Tibial nerve (tissue), 3 donors: ENCODE results near the gene PFN1.

ENCODE experiments used
- POLR2A ChIP-seq, 2 donors: fragments of 450-650 bp; IDR thresholded peaks; one replicate each; pipeline ENCODE4 v1.6.1; 2017; ENCODE audit warnings: antibody characterized with exemption in 2 of 2, mild to moderate bottlenecking in 2 of 2, moderate library complexity in 2 of 2
- TF ChIP-seq, protein P1 (sequence below), 5 experiments: fragments of 200-600 bp in 3 of 5; fragments of 450-650 bp in 2 of 5; sonication (generic) in 3 of 5; IDR thresholded peaks; one replicate each; pipeline ENCODE4 v1.5.1; 2016 to 2019; ENCODE audit warnings: antibody characterized with exemption in 5 of 5, mild to moderate bottlenecking in 3 of 5, moderate library complexity in 2 of 5

DNA sequence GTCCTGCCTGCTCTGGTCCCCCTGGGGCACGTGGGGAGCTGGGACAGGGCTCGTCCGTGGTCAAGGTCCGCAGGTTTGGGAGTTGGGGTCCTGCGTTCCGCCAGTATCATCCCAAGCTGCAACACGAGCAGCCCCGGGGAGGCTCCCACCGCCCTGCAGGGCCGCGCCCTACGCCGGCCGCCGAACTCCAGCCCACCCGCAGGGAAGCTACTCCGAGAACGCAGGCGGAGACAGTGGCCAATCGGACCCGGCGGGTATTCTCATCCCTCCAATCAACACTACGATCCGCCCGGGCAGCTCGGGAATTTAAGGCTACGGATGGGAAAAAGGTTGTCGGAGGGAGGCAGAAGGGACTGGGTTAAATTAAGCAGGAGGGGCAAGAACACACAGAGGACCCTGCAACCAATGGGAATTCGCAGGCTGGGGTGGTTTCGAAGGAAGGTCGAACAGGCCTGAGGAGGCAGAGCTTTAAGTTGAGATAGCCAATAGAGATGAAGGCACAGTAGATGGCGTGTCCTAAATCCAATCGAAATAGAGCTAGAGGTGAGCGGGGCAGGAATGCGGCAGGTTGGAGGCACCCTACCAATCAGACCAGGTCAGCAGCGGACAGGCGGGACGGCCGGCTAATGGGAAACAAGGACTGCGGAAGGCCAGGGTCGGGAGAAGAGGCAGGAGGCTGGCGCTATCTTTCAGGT, 18.7 kb upstream of the PFN1 start:
- TF ChIP-seq, protein P1, sequence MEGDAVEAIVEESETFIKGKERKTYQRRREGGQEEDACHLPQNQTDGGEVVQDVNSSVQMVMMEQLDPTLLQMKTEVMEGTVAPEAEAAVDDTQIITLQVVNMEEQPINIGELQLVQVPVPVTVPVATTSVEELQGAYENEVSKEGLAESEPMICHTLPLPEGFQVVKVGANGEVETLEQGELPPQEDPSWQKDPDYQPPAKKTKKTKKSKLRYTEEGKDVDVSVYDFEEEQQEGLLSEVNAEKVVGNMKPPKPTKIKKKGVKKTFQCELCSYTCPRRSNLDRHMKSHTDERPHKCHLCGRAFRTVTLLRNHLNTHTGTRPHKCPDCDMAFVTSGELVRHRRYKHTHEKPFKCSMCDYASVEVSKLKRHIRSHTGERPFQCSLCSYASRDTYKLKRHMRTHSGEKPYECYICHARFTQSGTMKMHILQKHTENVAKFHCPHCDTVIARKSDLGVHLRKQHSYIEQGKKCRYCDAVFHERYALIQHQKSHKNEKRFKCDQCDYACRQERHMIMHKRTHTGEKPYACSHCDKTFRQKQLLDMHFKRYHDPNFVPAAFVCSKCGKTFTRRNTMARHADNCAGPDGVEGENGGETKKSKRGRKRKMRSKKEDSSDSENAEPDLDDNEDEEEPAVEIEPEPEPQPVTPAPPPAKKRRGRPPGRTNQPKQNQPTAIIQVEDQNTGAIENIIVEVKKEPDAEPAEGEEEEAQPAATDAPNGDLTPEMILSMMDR (IDR thresholded peaks at IDR 0.05) = no peak
- TF ChIP-seq POLR2A (IDR thresholded peaks at IDR 0.05) = no peak
